LoVo (cell line): ENCODE data around the gene DUSP12.
"Not testable (repeated sequence)": the region's sequence is repeated elsewhere in the genome, so short reads cannot be mapped to it uniquely, and the experiment has no call there.

ENCODE experiments used
- DNase-seq: peaks from one replicate; pipeline ENCODE4 v3.0.0-alpha.2; 2016; ENCODE audit warnings: low spot score

The DUSP12 gene

GRCh38 chr1:161727256-161727924 lies 22.2 kb upstream of the DUSP12 start:
- no peak for DNase-seq

- DNase-seq, result no peak
Measured at GRCh38 chr1:161728376-161729226, 21.0 kb upstream of the DUSP12 start.

GRCh38 chr1:161730050-161730564 lies 19.5 kb upstream of the DUSP12 start:
- DNase-seq, result no peak

GRCh38 chr1:161731241-161731640 lies 18.3 kb upstream of the DUSP12 start:
- no peak for DNase-seq

- no peak for DNase-seq
Measured at GRCh38 chr1:161731981-161732718, 17.4 kb upstream of the DUSP12 start.

GRCh38 chr1:161733526-161733925 lies 16.1 kb upstream of the DUSP12 start:
- peak; percentile 56 for DNase-seq

GRCh38 chr1:161735837-161736236 lies 13.7 kb upstream of the DUSP12 start:
- no peak for DNase-seq

- no peak for DNase-seq
Measured at GRCh38 chr1:161736335-161736969, 13.1 kb upstream of the DUSP12 start.

GRCh38 chr1:161737625-161738024 lies 12.0 kb upstream of the DUSP12 start:
- DNase-seq, result no peak

GRCh38 chr1:161738627-161739287 lies 10.8 kb upstream of the DUSP12 start:
- DNase-seq, result peak; percentile 42

- no peak for DNase-seq
Measured at GRCh38 chr1:161739865-161740566, 9.6 kb upstream of the DUSP12 start.

- DNase-seq, result no peak
Measured at GRCh38 chr1:161740921-161741320, 8.7 kb upstream of the DUSP12 start.

GRCh38 chr1:161743231-161743630 lies 6.4 kb upstream of the DUSP12 start:
- DNase-seq, result no peak

- no peak for DNase-seq
Measured at GRCh38 chr1:161747801-161748200, 1.8 kb upstream of the DUSP12 start.

GRCh38 chr1:161763522-161764098 lies 14.0 kb downstream of the DUSP12 start:
- DNase-seq, result peak; percentile 71

GRCh38 chr1:161766102-161766981 lies 16.8 kb downstream of the DUSP12 start, which contains the start of gene ATF6:
Gene ATF6, plus strand, starts transcription at chr1:161766320. Its CDS starts 41 bp downstream, at chr1:161766361.
- DNase-seq, result peak; percentile 88

- DNase-seq, result no peak
Measured at GRCh38 chr1:161768461-161768860, 18.9 kb downstream of the DUSP12 start.

- no peak for DNase-seq
Measured at GRCh38 chr1:161768986-161769672, 19.5 kb downstream of the DUSP12 start.

- DNase-seq, result not testable (repeated sequence)
Measured at GRCh38 chr1:161769673-161770045, 20.1 kb downstream of the DUSP12 start.
